K562 (cell line): ENCODE results near the gene DPP4. TPM values are rescaled to one million over a fixed set of nuclear protein-coding genes. Genes with fewer than 3 reads are reported as not detected.
A peak's percentile ranks its signal among the peaks of the same experiment; 100 is the strongest.

Experiments
- ATAC-seq: fragments of 200-7000 bp; cut with Tn5 transposase; 3 replicates; pipeline ENCODE4 v1.9.1; 2020; ENCODE audit warnings: moderate library complexity
- BruUV-seq: library from RNA; stranded (reverse); fragments of 400-500 nt; replicated peaks from 2 replicates; lab custom pipeline; 2021; lab: Mats Ljungman, UMichigan
- CTCF ChIA-PET: fragments of 300-600 bp; formaldehyde crosslinking; extraction: SDS; loops from one replicate; lab custom pipeline; 2021; ENCODE audit warnings: low intra/inter-chr PET ratio; lab: Yijun Ruan, JAX
- POLR2A ChIA-PET: fragments of 300-600, 350-650 bp; sonication (Branson Sonifier 250); formaldehyde crosslinking; extraction: SDS; loops from one replicate; lab custom pipeline; 2021; ENCODE audit warnings: antibody characterized with exemption, inconsistent platforms; lab: Yijun Ruan, JAX
- DNase-seq, 4 experiments: peaks; one replicate each; pipeline versions ENCODE4 v3.0.0 to v3.0.0-alpha.2; 2011 to 2018; ENCODE audit warnings: low spot score in 3 of 4, mixed read lengths in 3 of 4; ENCODE audit errors: extremely low read depth in 1 of 4
- FAIRE-seq: peaks from 2 replicates; lab custom pipeline; 2011; peaks lifted over from hg19 to GRCh38; lab: Jason Lieb, UNC
- H2AFZ ChIP-seq: 2 replicates; pipeline ENCODE4 v1.6.0; 2011; ENCODE audit warnings: low read depth, low read length, control low read depth, inconsistent platforms
- H3K27ac ChIP-seq: fragments of 200-600 bp; 3 replicates; pipeline ENCODE4 v1.8.0; 2011; ENCODE audit warnings: low read depth, mild to moderate bottlenecking, control low read depth, inconsistent platforms, low read length, moderate library complexity, mixed read lengths; ENCODE audit errors: extremely low read depth
- H3K27me3 ChIP-seq, 2 experiments: fragments of 300-600 bp in 1 of 2; 2 replicates in 1 of 2; 3 replicates in 1 of 2; pipeline versions ENCODE4 v1.6.0 to v1.8.0; 2011; ENCODE audit warnings: inconsistent platforms in 2 of 2, low read length in 2 of 2, mild to moderate bottlenecking in 1 of 2, mixed read lengths in 1 of 2, moderate library complexity in 1 of 2; ENCODE audit not compliant: control insufficient read depth in 2 of 2, insufficient read depth in 2 of 2
- H3K36me3 ChIP-seq: fragments of 300-600 bp; 3 replicates; pipeline ENCODE4 v1.8.0; 2011; ENCODE audit warnings: mild to moderate bottlenecking, low read length, inconsistent platforms; ENCODE audit not compliant: control insufficient read depth, insufficient read depth
- H3K4me1 ChIP-seq, 2 experiments: fragments of 200-600 bp in 1 of 2; replicated peaks in 1 of 2; 2 replicates in 1 of 2; 3 replicates in 1 of 2; pipeline versions ENCODE4 v1.5.1 to v1.8.0; 2011; ENCODE audit warnings: inconsistent platforms in 2 of 2, low read length in 2 of 2, mild to moderate bottlenecking in 1 of 2, mixed read lengths in 1 of 2, moderate library complexity in 1 of 2; ENCODE audit not compliant: control insufficient read depth in 2 of 2, insufficient read depth in 2 of 2
- H3K4me2 ChIP-seq: 2 replicates; pipeline ENCODE4 v1.6.1; 2011; ENCODE audit warnings: low read length, control low read depth, inconsistent platforms, mixed read lengths; ENCODE audit not compliant: insufficient read depth
- H3K4me3 ChIP-seq: fragments of 200-600 bp; sonication (generic), shearing (Covaris generic); 2 replicates; pipeline ENCODE4 v1.5.1; 2016; ENCODE audit warnings: control low read depth, inconsistent platforms
- H3K79me2 ChIP-seq: fragments of 200-600 bp; 3 replicates; pipeline ENCODE4 v1.8.0; 2011; ENCODE audit warnings: low read length, inconsistent platforms; ENCODE audit not compliant: control insufficient read depth, insufficient read depth
- H3K9ac ChIP-seq, 2 experiments: 2 replicates each; pipeline versions ENCODE4 v1.6.0 to v1.6.1; 2011; ENCODE audit warnings: low read depth in 2 of 2, low read length in 2 of 2, control low read depth in 1 of 2, inconsistent platforms in 1 of 2, mild to moderate bottlenecking in 1 of 2, mixed read lengths in 1 of 2; ENCODE audit not compliant: insufficient read depth in 1 of 2
- H3K9me1 ChIP-seq: one replicate; pipeline ENCODE4 v1.6.0; 2011; ENCODE audit warnings: inconsistent platforms, mild to moderate bottlenecking, low read length, moderate library complexity; ENCODE audit not compliant: control insufficient read depth, insufficient read depth
- H3K9me3 ChIP-seq: replicated peaks from 2 replicates; pipeline ENCODE4 v1.5.1; 2011; ENCODE audit warnings: low read depth, low read length, inconsistent platforms; ENCODE audit not compliant: control insufficient read depth, insufficient read depth
- H4K20me1 ChIP-seq: replicated peaks from 2 replicates; pipeline ENCODE4 v1.6.1; 2011; ENCODE audit warnings: low read length, inconsistent platforms, mixed read lengths; ENCODE audit not compliant: control insufficient read depth, insufficient read depth
- ILK ChIP-seq: fragments of 450-650 bp; IDR thresholded peaks from 2 replicates; pipeline ENCODE4 v1.6.1; 2016; ENCODE audit warnings: missing genetic modification characterization, low read depth, mild to moderate bottlenecking, missing compliant biosample characterization, moderate library complexity, borderline replicate concordance
- NFIC ChIP-seq: fragments of 450-650 bp; IDR thresholded peaks from 2 replicates; pipeline ENCODE4 v1.6.1; 2017; ENCODE audit warnings: mild to moderate bottlenecking, inconsistent platforms
- NFIX ChIP-seq: fragments of 250-450 bp; sonication (Bioruptor Pico); IDR thresholded peaks from 2 replicates; pipeline ENCODE4 v1.4.0; 2020; ENCODE audit warnings: low read depth, mild to moderate bottlenecking, moderate library complexity
- SIX5 ChIP-seq, 2 experiments: IDR thresholded peaks; 2 replicates each; pipeline ENCODE4 v1.6.1; 2011; ENCODE audit warnings: low read length in 2 of 2, borderline replicate concordance in 1 of 2, low read depth in 1 of 2, mild to moderate bottlenecking in 1 of 2, moderate library complexity in 1 of 2; ENCODE audit not compliant: insufficient read depth in 1 of 2
- ZNF384 ChIP-seq: IDR thresholded peaks from 2 replicates; pipeline ENCODE4 v1.6.1; 2012; ENCODE audit warnings: low read depth, low read length, improper control_type of control experiment
- WGBS: fragments of 100-300 bp; shearing (Covaris generic); methylation state at CpG from one replicate; pipeline ENCODE4 v1.1.6; 2016; ENCODE audit warnings: low coverage, mixed read lengths; ENCODE audit not compliant: insufficient coverage; ENCODE audit errors: missing lambda C conversion rate; 5-methylcytosine and 5-hydroxymethylcytosine counted together
- in situ Hi-C: fragments of 300-500 bp; cut with MboI; formaldehyde crosslinking; loops from 4 replicates; pipeline ENCODE4 v1.15.0; 2018; ENCODE audit warnings: inconsistent platforms, mixed read lengths
- intact Hi-C: fragments of 100-400 bp; cut with micrococcal nuclease; formaldehyde crosslinking; loops from 2 replicates; pipeline ENCODE4 v1.14.2; 2022
- polyA plus RNA-seq, 8 experiments: library from polyadenylated mRNA; depleted of rRNA in 4 of 8; stranded (reverse) in 5 of 8; unstranded in 3 of 8; fragments of >200 nt; fragmentation: Nextera tagmentation in 2 of 8; fragmentation: Illumina TruSeq in 1 of 8; extraction: Ambion mirVana in 2 of 8; extraction: Trizol in 1 of 8; gene quantifications; 2 replicates each; pipeline versions ENCODE4 v1.2.1 to v1.2.3, GENCODE V29; 2011 to 2014; ENCODE audit warnings: inconsistent platforms in 1 of 8, missing spikeins in 1 of 8
- total RNA-seq, 7 experiments: library from RNA; depleted of rRNA in 6 of 7; stranded (reverse); fragments of >200 nt in 6 of 7; fragmentation: Illumina TruSeq in 2 of 7; extraction: Trizol in 2 of 7; gene quantifications; 2 replicates each; pipeline versions ENCODE4 v1.2.1 to v1.2.3, GENCODE V29; 2011 to 2021; ENCODE audit warnings: low replicate concordance in 1 of 7

Gene DPP4
- total and polyA plus RNA-seq, 9 of the 15 experiments (the other 6 are each of a cell fraction or from before 2014, with no cell fraction given) = 0.11 TPM; not detected in 8

GRCh38 chr2:162063899-162064298 is 10.1 kb downstream of the DPP4 start (continued):
- TF ChIP-seq ZNF384 (no peak), ILK (no peak)

GRCh38 chr2:162063281-162063680 is 10.7 kb downstream of the DPP4 start:
- H3K27me3 ChIP-seq = no peaks in the 10 kb centered on the region
- CTCF ChIA-PET = no interaction called here
- WGBS = 0% methylated on average over 2 of the region's 2 CpGs
- no peak overlapping the region for H3K4me3 ChIP-seq
- intact Hi-C loops = no loop called here
- H3K9me1 ChIP-seq = no peaks in the 10 kb centered on the region
- ATAC-seq (no peak), DNase-seq (no peak), FAIRE-seq (no peak)
- no peaks in the 10 kb centered on the region for H3K9me3 ChIP-seq
- in situ Hi-C loops = no loop called here
- no peak overlapping the region for H3K4me2 ChIP-seq
- H3K9ac ChIP-seq = no peak overlapping the region
- no peaks in the 10 kb centered on the region for H3K79me2 ChIP-seq
- POLR2A ChIA-PET = no interaction called here
- H2AFZ ChIP-seq = no peak overlapping the region
- no TSS peak for BruUV-seq
- H3K4me1 ChIP-seq = no peaks in the 10 kb centered on the region
- peak; percentile 66 for TF ChIP-seq NFIX (CRISPR knock-in tag)
- no peak for TF ChIP-seq SIX5 (IDR thresholded peaks at IDR 0.05; ENCODE audit: borderline replicate concordance in 1 of 2, insufficient read depth in 1 of 2, low read depth in 1 of 2, low read length in 2 of 2)
- TF ChIP-seq NFIC = peak; percentile 64
- TF ChIP-seq, all 486 proteins: peak for 2
- no peaks in the 10 kb centered on the region for H4K20me1 ChIP-seq
- H3K27ac ChIP-seq = no peak overlapping the region
- H3K36me3 ChIP-seq = no peaks in the 10 kb centered on the region
